ENCODE data around the gene HASPIN. TPM values are rescaled to one million over a fixed set of nuclear protein-coding genes. Genes with fewer than 3 reads are reported as not detected.

The HASPIN gene
- total RNA-seq, result 1.1 and 1.4 TPM in 2 replicates

GRCh38 chr17:3723556-3724377, at the start of gene HASPIN:
HASPIN (plus strand) TSS chr17:3723903; CDS start chr17:3723936, 33 bp downstream.

DNA sequence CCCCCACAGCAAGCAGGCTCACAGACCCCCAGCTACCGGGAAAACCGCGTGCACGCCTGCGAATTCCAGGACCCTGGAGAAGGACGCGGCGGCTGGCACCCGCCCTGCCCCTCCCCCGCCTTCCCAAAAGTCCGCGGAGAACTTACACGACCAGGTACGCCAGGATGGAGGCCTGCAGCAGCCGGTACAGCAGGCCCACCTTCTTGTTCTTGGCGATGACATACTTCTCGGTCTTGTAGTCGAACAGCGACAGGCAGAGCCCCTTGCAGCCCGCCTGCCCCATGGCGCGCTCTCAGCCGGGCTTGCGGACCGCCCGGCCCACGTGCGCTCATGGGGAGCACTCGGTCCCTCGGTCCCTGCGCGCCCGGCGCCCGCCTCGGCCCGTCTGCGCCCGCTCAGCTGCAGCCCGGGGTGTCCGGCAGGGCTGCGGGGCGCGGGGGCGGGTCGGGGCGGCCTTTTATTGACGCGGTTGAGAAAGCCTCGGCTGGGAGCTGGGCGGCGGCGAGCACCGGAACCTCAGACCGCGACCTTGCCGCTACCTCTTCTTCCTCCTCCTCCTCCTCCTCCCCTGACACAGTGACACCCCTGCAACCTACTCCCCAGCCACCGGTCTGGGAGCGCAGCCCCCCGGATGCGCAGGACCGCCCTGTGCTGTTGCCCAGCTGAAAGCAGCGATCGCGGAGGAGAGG, 27.8 kb upstream of the HASPIN start, which contains the start of gene P2RX5:
TSS of gene P2RX5 (minus strand) at position 433 of the 689 bp plus-strand sequence. CDS start at position 283, 150 bp downstream.

Other genes with a start within 250 kb of the HASPIN start
- gene ASPA, start 247.9 kb upstream of the HASPIN start, total RNA-seq, result not detected in 2 replicates
- under 0.01 TPM in 1 of 2 replicates, not detected in the other for gene TRPV3, start 166.1 kb upstream of the HASPIN start, total RNA-seq
- gene TRPV1, start 114.5 kb upstream of the HASPIN start, total RNA-seq, result 0.22 and 0.43 TPM in 2 replicates
- gene SHPK, start 87.7 kb upstream of the HASPIN start, total RNA-seq, result 8.5 and 15.3 TPM in 2 replicates
- 14.5 and 17.2 TPM in 2 replicates for gene CTNS, start 87.1 kb upstream of the HASPIN start, total RNA-seq
- gene TAX1BP3, start 55.3 kb upstream of the HASPIN start, total RNA-seq, result 160 and 180 TPM in 2 replicates
- 11.4 and 16.3 TPM in 2 replicates for gene EMC6, start 55.1 kb upstream of the HASPIN start, total RNA-seq
- gene P2RX5, start 27.7 kb upstream of the HASPIN start, total RNA-seq, result 0.11 and 0.17 TPM in 2 replicates
- 16.6 and 16.7 TPM in 2 replicates for gene ITGAE, start 77.3 kb downstream of the HASPIN start, total RNA-seq
- 14.8 and 19.3 TPM in 2 replicates for gene NCBP3, start 122.3 kb downstream of the HASPIN start, total RNA-seq
- gene CAMKK1, start 169.2 kb downstream of the HASPIN start, total RNA-seq, result 0.87 and 1.1 TPM in 2 replicates
- not detected in 2 replicates for gene P2RX1, start 192.6 kb downstream of the HASPIN start, total RNA-seq
- gene ATP2A3, start 240.5 kb downstream of the HASPIN start, total RNA-seq, result 0.09 and 0.11 TPM in 2 replicates

Data from dermis lymphatic vessel endothelial cell (primary cell).